HepG2 (cell line): ENCODE results near the gene HMCN1. TPM values are rescaled to one million over a fixed set of nuclear protein-coding genes. Genes with fewer than 3 reads are reported as not detected.

Experiments
- ATAC-seq: fragments of 200-7000 bp; cut with Tn5 transposase; 3 replicates; pipeline ENCODE4 v1.9.1; 2020; ENCODE audit warnings: mild to moderate bottlenecking, moderate library complexity
- BruUV-seq: library from RNA; stranded (reverse); fragments of 400-500 nt; replicated peaks from 2 replicates; lab custom pipeline; 2021; lab: Mats Ljungman, UMichigan
- CTCF ChIA-PET: fragments of 300-600 bp; formaldehyde crosslinking; extraction: SDS; loops from one replicate; lab custom pipeline; 2021; ENCODE audit warnings: low total read pairs, inconsistent platforms, low intra/inter-chr PET ratio; lab: Yijun Ruan, JAX
- POLR2A ChIA-PET: fragments of 350-600 bp; sonication (Branson Sonifier 250); formaldehyde crosslinking; loops from one replicate; lab custom pipeline; 2020; ENCODE audit warnings: antibody characterized with exemption, inconsistent platforms; lab: Yijun Ruan, JAX
- DNase-seq: peaks from one replicate; pipeline ENCODE4 v3.0.0-alpha.2; 2015; ENCODE audit warnings: low spot score
- FAIRE-seq: peaks from 3 replicates; lab custom pipeline; 2011; peaks lifted over from hg19 to GRCh38; lab: Jason Lieb, UNC
- H2AFZ ChIP-seq: one replicate; pipeline ENCODE4 v1.6.1; 2011; ENCODE audit warnings: low read length, inconsistent platforms
- H3K27ac ChIP-seq: fragments of 300-600 bp; 3 replicates; pipeline ENCODE4 v1.8.0; 2011; ENCODE audit warnings: mixed run types, mild to moderate bottlenecking, mixed read lengths, low read length, inconsistent platforms; ENCODE audit not compliant: insufficient read depth; ENCODE audit errors: extremely low read length
- H3K27me3 ChIP-seq, 2 experiments: fragments of 200-600 bp in 1 of 2; 2 replicates in 1 of 2; 3 replicates in 1 of 2; pipeline versions ENCODE4 v1.6.0 to v1.8.0; 2011; ENCODE audit warnings: low read length in 2 of 2, mild to moderate bottlenecking in 2 of 2, moderate library complexity in 2 of 2, inconsistent platforms in 1 of 2; ENCODE audit not compliant: insufficient read depth in 2 of 2, control insufficient read depth in 1 of 2
- H3K36me3 ChIP-seq, 2 experiments: fragments of 200-600 bp in 1 of 2; replicated peaks in 1 of 2; 2 replicates in 1 of 2; 3 replicates in 1 of 2; pipeline versions ENCODE4 v1.5.1 to v1.8.0; 2011; ENCODE audit warnings: low read length in 2 of 2, inconsistent platforms in 1 of 2; ENCODE audit not compliant: insufficient read depth in 2 of 2, control insufficient read depth in 1 of 2
- H3K4me1 ChIP-seq: 2 replicates; pipeline ENCODE4 v1.5.1; 2012; ENCODE audit warnings: low read length, inconsistent platforms; ENCODE audit not compliant: insufficient read depth
- H3K4me2 ChIP-seq: 2 replicates; pipeline ENCODE4 v1.6.0; 2011; ENCODE audit warnings: low read depth, low read length, inconsistent platforms
- H3K4me3 ChIP-seq, 3 experiments: fragments of 200-600 bp in 1 of 3; sonication (generic), shearing (Covaris generic) in 1 of 3; replicated peaks in 1 of 3; 2 replicates each; pipeline ENCODE4 v1.5.1; 2011 to 2016; ENCODE audit warnings: low read length in 3 of 3, inconsistent platforms in 2 of 3, low read depth in 2 of 3, mild to moderate bottlenecking in 2 of 3, control low read depth in 1 of 3, mixed read lengths in 1 of 3; ENCODE audit not compliant: insufficient read depth in 1 of 3
- H3K79me2 ChIP-seq: one replicate; pipeline ENCODE4 v1.6.1; 2011; ENCODE audit warnings: low read length, inconsistent platforms; ENCODE audit not compliant: insufficient read depth
- H3K9ac ChIP-seq: 2 replicates; pipeline ENCODE4 v1.6.0; 2011; ENCODE audit warnings: mild to moderate bottlenecking, low read depth, low read length, inconsistent platforms; ENCODE audit not compliant: insufficient read depth
- H3K9me3 ChIP-seq: 2 replicates; pipeline ENCODE4 v1.5.1; 2012; ENCODE audit warnings: mild to moderate bottlenecking, low read length
- H4K20me1 ChIP-seq: 2 replicates; pipeline ENCODE4 v1.6.0; 2011; ENCODE audit warnings: inconsistent platforms, mild to moderate bottlenecking, low read length, moderate library complexity; ENCODE audit not compliant: insufficient read depth
- BCLAF1 ChIP-seq: fragments of 450-650 bp; IDR thresholded peaks from 2 replicates; pipeline ENCODE4 v1.6.1; 2017; ENCODE audit warnings: mild to moderate bottlenecking
- HMGXB3 ChIP-seq: sonication (generic); formaldehyde crosslinking; IDR thresholded peaks from 2 replicates; pipeline ENCODE4 v1.4.0; 2020; ENCODE audit warnings: missing genetic modification reagents, borderline replicate concordance
- MYPOP ChIP-seq: sonication (generic); formaldehyde crosslinking; IDR thresholded peaks from 2 replicates; pipeline ENCODE4 v1.8.1; 2023; ENCODE audit warnings: mild to moderate bottlenecking, moderate library complexity, missing genetic modification reagents
- TCF7L2 ChIP-seq: IDR thresholded peaks from 2 replicates; pipeline ENCODE4 v1.6.1; 2011; ENCODE audit warnings: mild to moderate bottlenecking, low read depth, low read length, moderate library complexity
- WGBS: methylation state at CpG from one replicate; pipeline ENCODE4 v1.1.6; 2017; ENCODE audit warnings: low lambda C conversion rate; 5-methylcytosine and 5-hydroxymethylcytosine counted together
- in situ Hi-C: cut with HindIII; loops from 2 replicates; pipeline ENCODE4 v1.10.0; 2017; ENCODE audit warnings: low pct_unique_long_range_greater_than_20kb; ENCODE audit not compliant: extremely low pct_ligation_motif_present
- intact Hi-C: fragments of 100-400 bp; cut with micrococcal nuclease; formaldehyde crosslinking; loops from one replicate; pipeline ENCODE4 v1.10.0; 2022; ENCODE audit not compliant: unreplicated experiment
- polyA plus RNA-seq, 8 experiments: library from polyadenylated mRNA; depleted of rRNA in 3 of 8; stranded (reverse) in 7 of 8; unstranded in 1 of 8; fragments of >200 nt; fragmentation: Illumina TruSeq in 4 of 8; extraction: Trizol in 4 of 8; gene quantifications; 2 replicates each; pipeline versions ENCODE4 v1.2.1 to v1.2.3, GENCODE V29; 2011 to 2016; ENCODE audit warnings: low read depth in 4 of 8, missing spikeins in 1 of 8, mixed read lengths in 1 of 8; ENCODE audit not compliant: insufficient read depth in 1 of 8
- total RNA-seq, 5 experiments: library from RNA; depleted of rRNA; stranded (reverse); fragments of >200 nt; fragmentation: Illumina TruSeq; extraction: Trizol; gene quantifications; 2 replicates each; pipeline ENCODE4 v1.2.3, GENCODE V29; 2016; ENCODE audit warnings: low read depth in 1 of 5
- TF ChIP-seq, protein P1 (sequence below): sonication (generic); formaldehyde crosslinking; IDR thresholded peaks from 2 replicates; pipeline ENCODE4 v1.4.0; 2020; ENCODE audit warnings: missing genetic modification reagents

Gene HMCN1
- total and polyA plus RNA-seq, 2 of the 13 experiments (the other 11 are each of a cell fraction or from before 2014, with no cell fraction given): 0.03 TPM; not detected in 1

DNA sequence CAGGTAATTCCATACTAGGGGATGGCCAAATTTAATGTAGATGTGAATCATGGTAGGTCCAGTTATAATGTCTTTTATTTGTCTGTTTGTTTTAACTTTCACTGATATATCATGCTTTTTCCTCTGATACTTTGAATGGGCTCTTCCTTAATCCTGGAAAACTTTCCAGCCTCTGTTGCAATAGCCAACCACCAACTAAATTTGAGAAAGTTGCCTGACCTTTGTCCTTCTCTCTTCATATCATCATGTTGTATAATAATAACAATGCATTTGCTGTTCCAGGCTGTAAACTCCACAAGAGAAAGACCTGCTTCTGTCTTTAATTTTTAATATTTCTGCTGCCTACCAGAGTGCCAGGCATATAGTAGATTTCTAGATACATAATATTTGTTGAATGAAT lies 146.1 kb downstream of the HMCN1 start (continued):
- no peak for TF ChIP-seq HMGXB3
- no peak for TF ChIP-seq TCF7L2
- TF ChIP-seq BCLAF1: no peak

- in situ Hi-C loops: no loop called here
- POLR2A ChIA-PET: no interaction called here
Measured at GRCh38 chr1:185880779-185881333, 146.7 kb downstream of the HMCN1 start.

More at GRCh38 chr1:185880779-185881333, 146.7 kb downstream of the HMCN1 start:
- no peaks in the 10 kb centered on the region for H4K20me1 ChIP-seq
- DNase-seq (no peak), FAIRE-seq (no peak), ATAC-seq (no peak)
- H3K4me1 ChIP-seq: no peaks in the 10 kb centered on the region
- no peaks in the 10 kb centered on the region for H3K79me2 ChIP-seq
- H2AFZ ChIP-seq: no peak overlapping the region
- no TSS peak for BruUV-seq
- H3K36me3 ChIP-seq: no peaks in the 10 kb centered on the region
- H3K27me3 ChIP-seq: no peaks in the 10 kb centered on the region
- WGBS: 12% methylated on average over 5 of the region's 7 CpGs
- H3K4me2 ChIP-seq: no peak overlapping the region
- CTCF ChIA-PET: no interaction called here
- TF ChIP-seq, protein P1, sequence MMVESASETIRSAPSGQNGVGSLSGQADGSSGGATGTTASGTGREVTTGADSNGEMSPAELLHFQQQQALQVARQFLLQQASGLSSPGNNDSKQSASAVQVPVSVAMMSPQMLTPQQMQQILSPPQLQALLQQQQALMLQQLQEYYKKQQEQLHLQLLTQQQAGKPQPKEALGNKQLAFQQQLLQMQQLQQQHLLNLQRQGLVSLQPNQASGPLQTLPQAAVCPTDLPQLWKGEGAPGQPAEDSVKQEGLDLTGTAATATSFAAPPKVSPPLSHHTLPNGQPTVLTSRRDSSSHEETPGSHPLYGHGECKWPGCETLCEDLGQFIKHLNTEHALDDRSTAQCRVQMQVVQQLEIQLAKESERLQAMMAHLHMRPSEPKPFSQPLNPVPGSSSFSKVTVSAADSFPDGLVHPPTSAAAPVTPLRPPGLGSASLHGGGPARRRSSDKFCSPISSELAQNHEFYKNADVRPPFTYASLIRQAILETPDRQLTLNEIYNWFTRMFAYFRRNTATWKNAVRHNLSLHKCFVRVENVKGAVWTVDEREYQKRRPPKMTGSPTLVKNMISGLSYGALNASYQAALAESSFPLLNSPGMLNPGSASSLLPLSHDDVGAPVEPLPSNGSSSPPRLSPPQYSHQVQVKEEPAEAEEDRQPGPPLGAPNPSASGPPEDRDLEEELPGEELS (CRISPR knock-in tag): no peak
- no peak for TF ChIP-seq MYPOP (CRISPR knock-in tag)
- H3K9ac ChIP-seq: no peak overlapping the region
- no peak overlapping the region for H3K4me3 ChIP-seq
- no peaks in the 10 kb centered on the region for H3K9me3 ChIP-seq
- intact Hi-C loops: no loop called here
- no peak overlapping the region for H3K27ac ChIP-seq
